GM12878 (cell line): ENCODE measurements around the gene ALX4. TPM values are rescaled to one million over a fixed set of nuclear protein-coding genes. Genes with fewer than 3 reads are reported as not detected.

ENCODE experiments used
- ATAC-seq: fragments of 200-7000 bp; cut with Tn5 transposase; 3 replicates; pipeline ENCODE4 v1.9.1; 2020; ENCODE audit warnings: mild to moderate bottlenecking, moderate library complexity
- BruUV-seq: library from RNA; stranded (reverse); fragments of 400-500 nt; replicated peaks from 2 replicates; lab custom pipeline; 2021; lab: Mats Ljungman, UMichigan
- CTCF ChIA-PET: fragments of 300-600 bp; sonication (Branson Sonifier 250); formaldehyde crosslinking; extraction: SDS; loops from one replicate; lab custom pipeline; 2021; ENCODE audit warnings: inconsistent platforms; lab: Yijun Ruan, JAX
- POLR2A ChIA-PET: fragments of 350-600 bp; formaldehyde crosslinking; extraction: SDS; loops from one replicate; lab custom pipeline; 2021; ENCODE audit warnings: inconsistent platforms; lab: Charles Lee
- RAD21 ChIA-PET: fragments of 300-600 bp; sonication (Branson Sonifier 250); formaldehyde crosslinking; loops from one replicate; lab custom pipeline; 2023; ENCODE audit warnings: antibody characterized with exemption; ENCODE audit not compliant: unreplicated experiment; lab: Charles Lee
- SMC1A ChIA-PET: fragments of 300-600 bp; sonication (Branson Sonifier 250); formaldehyde crosslinking; loops from one replicate; lab custom pipeline; 2023; ENCODE audit not compliant: unreplicated experiment, uncharacterized antibody; lab: Charles Lee
- DNase-seq: peaks from one replicate; pipeline ENCODE4 v3.0.0-alpha.2; 2011; ENCODE audit warnings: low read depth, low spot score
- FAIRE-seq: peaks from 3 replicates; lab custom pipeline; 2011; peaks lifted over from hg19 to GRCh38; lab: Jason Lieb, UNC
- H2AFZ ChIP-seq: 2 replicates; pipeline ENCODE4 v1.6.0; 2011; ENCODE audit warnings: low read depth, low read length, control low read depth; ENCODE audit not compliant: control insufficient read depth
- H3K27ac ChIP-seq: 2 replicates; pipeline ENCODE4 v1.5.1; 2011; ENCODE audit warnings: control low read depth; ENCODE audit not compliant: control insufficient read depth, insufficient read depth
- H3K27me3 ChIP-seq, 2 experiments: replicated peaks in 1 of 2; 2 replicates each; pipeline versions ENCODE4 v1.6.0 to v1.6.1; 2011; ENCODE audit warnings: low read length in 1 of 2; ENCODE audit not compliant: control insufficient read depth in 2 of 2, insufficient read depth in 2 of 2
- H3K36me3 ChIP-seq, 2 experiments: 2 replicates each; pipeline ENCODE4 v1.5.1; 2011; ENCODE audit warnings: low read length in 1 of 2; ENCODE audit not compliant: control insufficient read depth in 2 of 2, insufficient read depth in 2 of 2
- H3K4me1 ChIP-seq: 2 replicates; pipeline ENCODE4 v1.6.1; 2011; ENCODE audit warnings: mild to moderate bottlenecking, low read length, moderate library complexity, mixed read lengths; ENCODE audit not compliant: control insufficient read depth, insufficient read depth
- H3K4me2 ChIP-seq: 2 replicates; pipeline ENCODE4 v1.6.0; 2011; ENCODE audit warnings: control low read depth; ENCODE audit not compliant: control insufficient read depth, insufficient read depth
- H3K4me3 ChIP-seq: fragments of 200-600 bp; sonication (generic); 2 replicates; pipeline ENCODE4 v1.5.1; 2016
- H3K79me2 ChIP-seq: 2 replicates; pipeline ENCODE4 v1.6.0; 2011; ENCODE audit warnings: low read length; ENCODE audit not compliant: control insufficient read depth, insufficient read depth
- H3K9ac ChIP-seq: 2 replicates; pipeline ENCODE4 v1.8.0; 2011; ENCODE audit warnings: low read length, control low read depth, mixed read lengths; ENCODE audit not compliant: control insufficient read depth, insufficient read depth
- H3K9me3 ChIP-seq: replicated peaks from 3 replicates; pipeline ENCODE4 v1.5.1; 2011; ENCODE audit warnings: mild to moderate bottlenecking, low read length; ENCODE audit not compliant: control insufficient read depth, insufficient read depth
- H4K20me1 ChIP-seq: 2 replicates; pipeline ENCODE4 v1.6.0; 2011; ENCODE audit not compliant: control insufficient read depth, insufficient read depth
- CBFB ChIP-seq: IDR thresholded peaks from 2 replicates; pipeline ENCODE4 v1.6.1; 2016; ENCODE audit warnings: antibody characterized with exemption, low read depth
- CBX3 ChIP-seq: fragments of 200-600 bp; sonication (generic); IDR thresholded peaks from 2 replicates; pipeline ENCODE4 v1.6.1; 2016; ENCODE audit warnings: low read depth, borderline replicate concordance
- EP300 ChIP-seq, 2 experiments: fragments of 150-350 bp in 1 of 2; IDR thresholded peaks; 2 replicates each; pipeline ENCODE4 v1.6.1; 2011 to 2012; ENCODE audit warnings: low read depth in 2 of 2, low read length in 2 of 2, borderline replicate concordance in 1 of 2, improper control_type of control experiment in 1 of 2, inconsistent platforms in 1 of 2; ENCODE audit not compliant: control insufficient read depth in 1 of 2
- ESRRA ChIP-seq: IDR thresholded peaks from 2 replicates; pipeline ENCODE4 v1.6.1; 2012; ENCODE audit warnings: mild to moderate bottlenecking, low read length, improper control_type of control experiment
- RAD21 ChIP-seq: IDR thresholded peaks from 2 replicates; pipeline ENCODE4 v1.6.1; 2011; ENCODE audit warnings: mild to moderate bottlenecking, low read depth, low read length, moderate library complexity; ENCODE audit not compliant: insufficient read depth
- RCOR1 ChIP-seq: conservative IDR thresholded peaks from 2 replicates; pipeline ENCODE4 v1.6.1; 2012; ENCODE audit warnings: low read depth, low read length, improper control_type of control experiment
- RELA ChIP-seq: fragments of 450-650 bp; IDR thresholded peaks from 2 replicates; pipeline ENCODE4 v1.8.0; 2014; ENCODE audit warnings: borderline replicate concordance; ENCODE audit not compliant: partially characterized antibody
- SUZ12 ChIP-seq: fragments of 200-600 bp; sonication (generic); IDR thresholded peaks from one replicate; pipeline ENCODE4 v1.6.1; 2018; ENCODE audit warnings: antibody characterized with exemption, mild to moderate bottlenecking; ENCODE audit not compliant: unreplicated experiment
- WGBS: methylation state at CpG from one replicate; pipeline ENCODE4 v1.1.6; 2016; ENCODE audit warnings: low lambda C conversion rate; ENCODE audit not compliant: insufficient replicate concordance, insufficient coverage; ENCODE audit errors: missing lambda C conversion rate; 5-methylcytosine and 5-hydroxymethylcytosine counted together
- in situ Hi-C: fragments of 300-500 bp; cut with MboI; formaldehyde crosslinking; loops from 9 replicates; pipeline ENCODE4 v1.14.3; 2018; ENCODE audit warnings: mixed read lengths
- intact Hi-C: fragments of 100-400 bp; cut with micrococcal nuclease; formaldehyde crosslinking; loops from one replicate; pipeline ENCODE4 v1.14.2; 2022; ENCODE audit not compliant: unreplicated experiment
- polyA plus RNA-seq, 11 experiments: library from polyadenylated mRNA; depleted of rRNA in 4 of 11; unstranded in 6 of 11; stranded (reverse) in 5 of 11; fragments of >200 nt; fragmentation: Nextera tagmentation in 4 of 11; fragmentation: Illumina TruSeq in 1 of 11; extraction: Ambion mirVana in 4 of 11; extraction: Trizol in 1 of 11; gene quantifications; 1 replicate in 1 of 11; 2 replicates in 10 of 11; pipeline versions ENCODE4 v1.2.1 to v1.2.3, GENCODE V29; 2011 to 2016; ENCODE audit warnings: inconsistent platforms in 2 of 11, missing spikeins in 2 of 11, low read depth in 1 of 11
- total RNA-seq, 4 experiments: library from RNA; depleted of rRNA in 3 of 4; stranded (reverse); fragments of >200 nt in 3 of 4; fragmentation: Illumina TruSeq in 1 of 4; extraction: Trizol in 1 of 4; gene quantifications; 2 replicates each; pipeline versions ENCODE4 v1.2.1 to v1.2.3, GENCODE V29; 2013 to 2021
- TF ChIP-seq, protein P1 (sequence below): fragments of 450-650 bp; conservative IDR thresholded peaks from 2 replicates; pipeline ENCODE4 v1.6.1; 2017; ENCODE audit warnings: mild to moderate bottlenecking, moderate library complexity
- TF ChIP-seq, protein P2 (sequence below): fragments of 150-350 bp; IDR thresholded peaks from 2 replicates; pipeline ENCODE4 v1.6.1; 2014; ENCODE audit warnings: mild to moderate bottlenecking, low read depth, low read length
- TF ChIP-seq, protein P3 (sequence below): fragments of 450-650 bp; formaldehyde crosslinking; IDR thresholded peaks from 2 replicates; pipeline ENCODE4 v1.4.0; 2020; ENCODE audit warnings: mild to moderate bottlenecking, moderate library complexity

The ALX4 gene
- total and polyA plus RNA-seq, 10 of the 15 experiments (the other 5 are each of a cell fraction or from before 2014, with no cell fraction given), result not detected

DNA sequence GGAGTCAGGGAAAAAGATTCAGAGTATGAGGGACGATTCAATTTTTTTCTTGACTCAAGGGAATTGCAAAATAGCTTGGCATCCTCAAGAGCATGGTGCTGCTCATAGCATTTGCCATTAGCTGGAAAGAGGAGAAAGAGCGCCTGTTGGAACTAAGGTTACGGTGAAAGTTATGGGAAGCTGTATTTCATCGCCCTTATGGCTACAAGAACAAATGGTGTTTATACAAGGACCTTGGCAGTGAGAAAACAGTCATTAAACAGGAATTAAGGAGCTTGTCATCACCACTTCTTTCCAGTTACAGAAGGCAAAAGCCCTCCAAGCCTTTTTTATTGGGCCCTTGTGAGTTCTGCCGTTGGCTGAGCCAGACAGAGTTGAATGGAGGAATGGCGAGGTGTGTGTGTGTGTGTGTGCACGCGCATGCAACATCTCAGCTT lies 74.2 kb downstream of the ALX4 start:
- CTCF ChIA-PET, result interaction anchor here (1.1 to 1.8 kb wide), 2 partner anchors 28 to 675 kb away, joined by 3 read pairs; no protein-coding TSS in a partner anchor
- POLR2A ChIA-PET, result no interaction called here

More for the DNA sequence above, 74.2 kb downstream of the ALX4 start:
- Histone ChIP-seq H3K4me3 (no peak overlapping the region), H4K20me1 (no peaks in the 10 kb centered on the region), H3K27ac (no peak overlapping the region), H3K4me2 (no peak overlapping the region), H2AFZ (no peak overlapping the region), H3K27me3 (no peaks in the 10 kb centered on the region), H3K9me3 (no peaks in the 10 kb centered on the region), H3K79me2 (no peaks in the 10 kb centered on the region), H3K9ac (no peak overlapping the region), H3K4me1 (no peaks in the 10 kb centered on the region), H3K36me3 (peaks cover 0 to 2% of the 10 kb centered on the region in 2 experiments; a peak in 1 of 4 replicates)
- in situ Hi-C loops (no loop called here), intact Hi-C loops (no loop called here)
- FAIRE-seq, result no peak
- ChIA-PET RAD21 (no interaction called here), SMC1A (no interaction called here)
- BruUV-seq, result no TSS peak
- DNase-seq, result no peak
- TF ChIP-seq RAD21 (no peak), SUZ12 (no peak), CBX3 (no peak), RELA (no peak), ESRRA (no peak), RCOR1 (no peak), CBFB (no peak), EP300 (IDR thresholded peaks at IDR 0.05; ENCODE audit: borderline replicate concordance in 1 of 2, control insufficient read depth in 1 of 2, low read depth in 2 of 2, low read length in 2 of 2) (no peak)
- TF ChIP-seq, protein P1, sequence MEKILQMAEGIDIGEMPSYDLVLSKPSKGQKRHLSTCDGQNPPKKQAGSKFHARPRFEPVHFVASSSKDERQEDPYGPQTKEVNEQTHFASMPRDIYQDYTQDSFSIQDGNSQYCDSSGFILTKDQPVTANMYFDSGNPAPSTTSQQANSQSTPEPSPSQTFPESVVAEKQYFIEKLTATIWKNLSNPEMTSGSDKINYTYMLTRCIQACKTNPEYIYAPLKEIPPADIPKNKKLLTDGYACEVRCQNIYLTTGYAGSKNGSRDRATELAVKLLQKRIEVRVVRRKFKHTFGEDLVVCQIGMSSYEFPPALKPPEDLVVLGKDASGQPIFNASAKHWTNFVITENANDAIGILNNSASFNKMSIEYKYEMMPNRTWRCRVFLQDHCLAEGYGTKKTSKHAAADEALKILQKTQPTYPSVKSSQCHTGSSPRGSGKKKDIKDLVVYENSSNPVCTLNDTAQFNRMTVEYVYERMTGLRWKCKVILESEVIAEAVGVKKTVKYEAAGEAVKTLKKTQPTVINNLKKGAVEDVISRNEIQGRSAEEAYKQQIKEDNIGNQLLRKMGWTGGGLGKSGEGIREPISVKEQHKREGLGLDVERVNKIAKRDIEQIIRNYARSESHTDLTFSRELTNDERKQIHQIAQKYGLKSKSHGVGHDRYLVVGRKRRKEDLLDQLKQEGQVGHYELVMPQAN, result no peak
- TF ChIP-seq, protein P2, sequence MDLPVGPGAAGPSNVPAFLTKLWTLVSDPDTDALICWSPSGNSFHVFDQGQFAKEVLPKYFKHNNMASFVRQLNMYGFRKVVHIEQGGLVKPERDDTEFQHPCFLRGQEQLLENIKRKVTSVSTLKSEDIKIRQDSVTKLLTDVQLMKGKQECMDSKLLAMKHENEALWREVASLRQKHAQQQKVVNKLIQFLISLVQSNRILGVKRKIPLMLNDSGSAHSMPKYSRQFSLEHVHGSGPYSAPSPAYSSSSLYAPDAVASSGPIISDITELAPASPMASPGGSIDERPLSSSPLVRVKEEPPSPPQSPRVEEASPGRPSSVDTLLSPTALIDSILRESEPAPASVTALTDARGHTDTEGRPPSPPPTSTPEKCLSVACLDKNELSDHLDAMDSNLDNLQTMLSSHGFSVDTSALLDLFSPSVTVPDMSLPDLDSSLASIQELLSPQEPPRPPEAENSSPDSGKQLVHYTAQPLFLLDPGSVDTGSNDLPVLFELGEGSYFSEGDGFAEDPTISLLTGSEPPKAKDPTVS, result no peak
- TF ChIP-seq, protein P3, sequence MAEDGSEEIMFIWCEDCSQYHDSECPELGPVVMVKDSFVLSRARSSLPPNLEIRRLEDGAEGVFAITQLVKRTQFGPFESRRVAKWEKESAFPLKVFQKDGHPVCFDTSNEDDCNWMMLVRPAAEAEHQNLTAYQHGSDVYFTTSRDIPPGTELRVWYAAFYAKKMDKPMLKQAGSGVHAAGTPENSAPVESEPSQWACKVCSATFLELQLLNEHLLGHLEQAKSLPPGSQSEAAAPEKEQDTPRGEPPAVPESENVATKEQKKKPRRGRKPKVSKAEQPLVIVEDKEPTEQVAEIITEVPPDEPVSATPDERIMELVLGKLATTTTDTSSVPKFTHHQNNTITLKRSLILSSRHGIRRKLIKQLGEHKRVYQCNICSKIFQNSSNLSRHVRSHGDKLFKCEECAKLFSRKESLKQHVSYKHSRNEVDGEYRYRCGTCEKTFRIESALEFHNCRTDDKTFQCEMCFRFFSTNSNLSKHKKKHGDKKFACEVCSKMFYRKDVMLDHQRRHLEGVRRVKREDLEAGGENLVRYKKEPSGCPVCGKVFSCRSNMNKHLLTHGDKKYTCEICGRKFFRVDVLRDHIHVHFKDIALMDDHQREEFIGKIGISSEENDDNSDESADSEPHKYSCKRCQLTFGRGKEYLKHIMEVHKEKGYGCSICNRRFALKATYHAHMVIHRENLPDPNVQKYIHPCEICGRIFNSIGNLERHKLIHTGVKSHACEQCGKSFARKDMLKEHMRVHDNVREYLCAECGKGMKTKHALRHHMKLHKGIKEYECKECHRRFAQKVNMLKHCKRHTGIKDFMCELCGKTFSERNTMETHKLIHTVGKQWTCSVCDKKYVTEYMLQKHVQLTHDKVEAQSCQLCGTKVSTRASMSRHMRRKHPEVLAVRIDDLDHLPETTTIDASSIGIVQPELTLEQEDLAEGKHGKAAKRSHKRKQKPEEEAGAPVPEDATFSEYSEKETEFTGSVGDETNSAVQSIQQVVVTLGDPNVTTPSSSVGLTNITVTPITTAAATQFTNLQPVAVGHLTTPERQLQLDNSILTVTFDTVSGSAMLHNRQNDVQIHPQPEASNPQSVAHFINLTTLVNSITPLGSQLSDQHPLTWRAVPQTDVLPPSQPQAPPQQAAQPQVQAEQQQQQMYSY (CRISPR knock-in tag), result no peak
- no peak for ATAC-seq
- WGBS, result 94% methylated on average over 8 of the region's 8 CpGs
